ENCODE measurements around the gene PCBP4.

The PCBP4 gene

GRCh38 chr3:51998774-51999173 is 31.5 kb upstream of the PCBP4 start:
- Histone ChIP-seq H3K27ac (ENCODE audit: low read depth, low read length) (no peak overlapping the region), H3K9me2 (replicated peaks; ENCODE audit: control insufficient read depth, low read length) (no peaks in the 10 kb centered on the region), H3K4me1 (ENCODE audit: control insufficient read depth, low read length) (peaks cover 26% of the 10 kb centered on the region), H4K20me1 (ENCODE audit: control insufficient read depth, insufficient read depth, low read depth, low read length) (peaks cover 5% of the 10 kb centered on the region; the same call in 1 of the 2 replicates), H3F3A (ENCODE audit: control insufficient read depth, insufficient read depth) (peaks cover 17% of the 10 kb centered on the region), H3K4me3 (ENCODE audit: low read length) (no peak overlapping the region), H3K4me2 (ENCODE audit: low read length) (no peak overlapping the region), H3K9me3 (ENCODE audit: control insufficient read depth, insufficient read depth, low read length) (no peaks in the 10 kb centered on the region), H3K27me3 (ENCODE audit: control insufficient read depth, low read length) (peaks cover 10% of the 10 kb centered on the region), H3K79me2 (ENCODE audit: control insufficient read depth, low read length) (peaks cover 20% of the 10 kb centered on the region), H3K36me3 (ENCODE audit: control insufficient read depth, low read length) (peaks cover 19% of the 10 kb centered on the region)
- no peak for TF ChIP-seq CTCF (IDR thresholded peaks at IDR 0.05; ENCODE audit: low read depth, low read length, poor library complexity, severe bottlenecking)
- TF ChIP-seq EZH2phosphoT487 (IDR thresholded peaks at IDR 0.05; ENCODE audit: borderline replicate concordance, low read length), result no peak

GRCh38 chr3:51997935-51998596 is 30.8 kb upstream of the PCBP4 start:
- peaks cover 5% of the 10 kb centered on the region; the same call in 1 of the 2 replicates for H4K20me1 ChIP-seq (ENCODE audit: control insufficient read depth, insufficient read depth, low read depth, low read length)
- peaks cover 10% of the 10 kb centered on the region for H3K27me3 ChIP-seq (ENCODE audit: control insufficient read depth, low read length)
- H3K4me2 ChIP-seq (ENCODE audit: low read length), result no peak overlapping the region
- H3F3A ChIP-seq (ENCODE audit: control insufficient read depth, insufficient read depth), result peaks cover 21% of the 10 kb centered on the region
- TF ChIP-seq EZH2phosphoT487 (IDR thresholded peaks at IDR 0.05; ENCODE audit: borderline replicate concordance, low read length) (no peak), CTCF (IDR thresholded peaks at IDR 0.05; ENCODE audit: low read depth, low read length, poor library complexity, severe bottlenecking) (no peak)
- no peaks in the 10 kb centered on the region for H3K9me3 ChIP-seq (ENCODE audit: control insufficient read depth, insufficient read depth, low read length)
- peaks cover 25% of the 10 kb centered on the region for H3K36me3 ChIP-seq (ENCODE audit: control insufficient read depth, low read length)
- H3K9me2 ChIP-seq (replicated peaks; ENCODE audit: control insufficient read depth, low read length), result no peaks in the 10 kb centered on the region
- H3K4me1 ChIP-seq (ENCODE audit: control insufficient read depth, low read length), result peaks cover 31% of the 10 kb centered on the region
- no peak overlapping the region for H3K4me3 ChIP-seq (ENCODE audit: low read length)
- no peak overlapping the region for H3K27ac ChIP-seq (ENCODE audit: low read depth, low read length)
- H3K79me2 ChIP-seq (ENCODE audit: control insufficient read depth, low read length), result peaks cover 24% of the 10 kb centered on the region

- H3K4me3 ChIP-seq (ENCODE audit: low read length), result no peak overlapping the region
- H3K36me3 ChIP-seq (ENCODE audit: control insufficient read depth, low read length), result peaks cover 34% of the 10 kb centered on the region
- H3F3A ChIP-seq (ENCODE audit: control insufficient read depth, insufficient read depth), result peaks cover 29% of the 10 kb centered on the region
- no peak overlapping the region for H3K27ac ChIP-seq (ENCODE audit: low read depth, low read length)
- peaks cover 38% of the 10 kb centered on the region for H3K4me1 ChIP-seq (ENCODE audit: control insufficient read depth, low read length)
- H3K79me2 ChIP-seq (ENCODE audit: control insufficient read depth, low read length), result peaks cover 24% of the 10 kb centered on the region
- no peak overlapping the region for H3K4me2 ChIP-seq (ENCODE audit: low read length)
- no peaks in the 10 kb centered on the region for H3K9me3 ChIP-seq (ENCODE audit: control insufficient read depth, insufficient read depth, low read length)
- peaks cover 5% of the 10 kb centered on the region; the same call in 1 of the 2 replicates for H4K20me1 ChIP-seq (ENCODE audit: control insufficient read depth, insufficient read depth, low read depth, low read length)
- TF ChIP-seq EZH2phosphoT487 (IDR thresholded peaks at IDR 0.05; ENCODE audit: borderline replicate concordance, low read length), result no peak
- no peak for TF ChIP-seq CTCF (IDR thresholded peaks at IDR 0.05; ENCODE audit: low read depth, low read length, poor library complexity, severe bottlenecking)
- peaks cover 5% of the 10 kb centered on the region; the same call in 1 of the 2 replicates for H3K27me3 ChIP-seq (ENCODE audit: control insufficient read depth, low read length)
- no peaks in the 10 kb centered on the region for H3K9me2 ChIP-seq (replicated peaks; ENCODE audit: control insufficient read depth, low read length)
Observed at GRCh38 chr3:51997172-51997571, 29.9 kb upstream of the PCBP4 start.

Data from DOHH2 (cell line).